HG03521 (cell line): ENCODE results near the gene GRAMD4.

Experiments
- ATAC-seq: cut with Tn5 transposase; IDR thresholded peaks from one replicate; pipeline ENCODE4 v1.9.1; 2021; ENCODE audit warnings: mild to moderate bottlenecking, moderate library complexity; ENCODE audit not compliant: unreplicated experiment

GRAMD4 gene

DNA sequence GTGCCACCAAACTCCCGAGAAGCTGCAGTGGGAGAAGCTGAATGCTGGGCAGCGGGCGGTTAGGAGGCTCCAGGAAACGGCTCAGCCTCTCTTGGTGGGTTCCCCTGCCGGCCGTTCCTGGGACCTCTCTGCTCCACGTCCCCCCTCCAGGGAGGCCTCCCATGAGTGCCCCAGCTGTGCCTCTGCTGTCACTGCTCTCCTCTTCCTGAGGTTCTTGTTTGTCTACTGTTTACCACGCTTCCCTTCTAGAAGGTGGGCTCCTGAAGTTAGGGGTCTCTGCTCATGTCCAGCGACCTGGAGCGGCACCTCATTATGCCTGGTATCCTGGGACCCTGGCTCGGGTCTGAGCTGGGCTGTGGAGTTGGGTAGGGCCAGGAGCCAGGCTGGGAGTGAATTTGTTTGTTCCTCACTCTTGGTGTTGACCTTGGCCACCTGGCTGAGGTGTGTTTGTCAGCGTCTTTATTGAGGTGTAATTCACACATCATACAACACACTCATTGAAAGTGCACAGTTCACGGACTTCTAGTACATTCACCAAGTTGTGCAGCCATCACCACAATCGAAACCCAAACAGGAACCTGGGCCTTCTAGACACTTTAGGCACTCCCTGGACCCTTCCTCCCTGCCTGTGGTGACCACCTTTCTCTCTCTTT, 37.8 kb upstream of the GRAMD4 start:
- ATAC-seq = no peak

GRCh38 chr22:46583571-46583970, 36.6 kb upstream of the GRAMD4 start:
- ATAC-seq = no peak

DNA sequence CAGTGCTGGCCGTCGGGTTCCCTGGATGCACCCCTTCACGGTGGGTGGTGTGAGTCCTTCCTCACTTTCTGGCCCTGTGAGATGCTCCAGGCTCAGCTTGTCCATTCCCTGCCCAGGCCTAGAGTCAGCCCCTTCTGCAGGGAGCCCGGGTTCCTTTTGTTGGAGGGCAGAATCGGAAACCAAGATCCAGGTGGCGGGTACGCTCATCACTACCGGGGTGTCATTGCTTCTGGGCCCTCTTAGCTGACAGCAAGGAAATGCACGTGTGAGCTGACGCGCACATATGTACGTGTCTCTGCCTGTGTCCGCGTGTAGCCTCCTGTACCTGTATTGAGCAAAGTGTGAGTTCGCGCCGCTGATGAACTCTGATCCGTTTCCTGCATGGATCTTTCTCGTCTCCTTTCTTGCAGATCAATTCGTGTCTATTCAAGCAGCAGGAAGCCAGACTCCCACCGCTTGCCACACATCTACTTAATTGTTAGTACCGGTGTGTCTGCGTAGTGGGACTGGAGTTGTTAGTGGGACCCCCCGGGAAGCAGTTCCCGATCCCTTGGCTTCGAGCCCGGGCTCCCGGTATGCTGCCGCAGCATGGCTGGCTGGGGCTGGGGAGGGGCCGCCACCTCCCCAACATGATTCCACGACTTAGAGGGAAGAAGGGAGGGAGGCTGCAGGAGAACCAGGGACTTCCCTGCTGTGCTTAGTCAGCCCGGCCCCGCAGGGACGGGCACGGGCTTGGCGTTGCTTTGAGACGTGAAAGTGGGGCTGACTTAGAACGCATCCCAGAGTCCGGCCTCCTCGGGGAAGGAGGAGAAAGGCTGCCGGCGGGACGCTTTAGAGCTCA, 35.9 kb upstream of the GRAMD4 start:
- no peak for ATAC-seq

GRCh38 chr22:46585340-46586122, 34.7 kb upstream of the GRAMD4 start:
- no peak for ATAC-seq

DNA sequence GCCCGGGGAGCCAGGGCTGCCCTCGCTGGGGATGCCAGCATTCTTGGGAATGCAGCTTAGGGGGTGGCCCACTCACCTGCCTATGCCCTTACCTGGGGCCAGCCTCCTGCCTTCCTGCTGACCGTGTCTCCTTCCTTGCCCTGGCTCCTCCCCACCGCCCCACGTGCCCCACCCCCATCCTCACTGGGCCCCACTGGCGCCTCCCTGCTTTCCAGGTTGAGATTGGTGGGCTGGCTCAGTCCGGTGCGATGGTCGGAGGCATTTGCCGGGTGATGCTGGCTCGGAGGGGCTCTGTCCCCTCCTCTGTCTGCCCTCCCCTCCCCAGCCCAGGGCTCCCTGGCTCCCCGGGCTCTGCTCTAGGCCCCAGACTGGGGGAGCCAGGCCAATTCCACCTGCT, 34.1 kb upstream of the GRAMD4 start:
- ATAC-seq = no peak

DNA sequence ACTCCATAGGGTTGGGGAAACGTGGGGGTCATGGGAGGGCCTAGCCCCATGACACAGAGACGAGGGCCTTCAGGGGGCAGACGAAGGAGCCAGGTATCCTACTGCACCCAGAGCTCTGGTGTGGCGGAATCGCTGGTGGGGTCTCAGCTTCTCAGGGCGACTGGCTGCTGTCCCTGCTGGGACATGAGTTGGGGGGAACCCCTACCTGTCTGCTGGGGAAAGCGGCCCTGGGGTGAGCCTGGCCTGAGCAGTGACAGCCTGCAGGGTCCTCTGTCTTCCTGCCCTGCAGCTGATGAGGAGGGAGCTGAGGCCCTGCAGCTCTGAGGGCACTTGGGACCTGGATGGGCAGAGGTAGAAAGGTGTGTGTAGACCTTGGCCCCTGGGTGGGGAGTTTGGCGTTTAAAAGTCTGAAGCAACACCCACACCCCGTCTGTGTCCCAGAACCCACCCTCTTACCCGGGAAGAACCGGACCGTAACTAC, 33.6 kb upstream of the GRAMD4 start:
- ATAC-seq = no peak

GRCh38 chr22:46587061-46587460, 33.1 kb upstream of the GRAMD4 start:
- ATAC-seq = no peak

- peak; percentile 42 for ATAC-seq
Observed at GRCh38 chr22:46587492-46588278, 32.5 kb upstream of the GRAMD4 start.

DNA sequence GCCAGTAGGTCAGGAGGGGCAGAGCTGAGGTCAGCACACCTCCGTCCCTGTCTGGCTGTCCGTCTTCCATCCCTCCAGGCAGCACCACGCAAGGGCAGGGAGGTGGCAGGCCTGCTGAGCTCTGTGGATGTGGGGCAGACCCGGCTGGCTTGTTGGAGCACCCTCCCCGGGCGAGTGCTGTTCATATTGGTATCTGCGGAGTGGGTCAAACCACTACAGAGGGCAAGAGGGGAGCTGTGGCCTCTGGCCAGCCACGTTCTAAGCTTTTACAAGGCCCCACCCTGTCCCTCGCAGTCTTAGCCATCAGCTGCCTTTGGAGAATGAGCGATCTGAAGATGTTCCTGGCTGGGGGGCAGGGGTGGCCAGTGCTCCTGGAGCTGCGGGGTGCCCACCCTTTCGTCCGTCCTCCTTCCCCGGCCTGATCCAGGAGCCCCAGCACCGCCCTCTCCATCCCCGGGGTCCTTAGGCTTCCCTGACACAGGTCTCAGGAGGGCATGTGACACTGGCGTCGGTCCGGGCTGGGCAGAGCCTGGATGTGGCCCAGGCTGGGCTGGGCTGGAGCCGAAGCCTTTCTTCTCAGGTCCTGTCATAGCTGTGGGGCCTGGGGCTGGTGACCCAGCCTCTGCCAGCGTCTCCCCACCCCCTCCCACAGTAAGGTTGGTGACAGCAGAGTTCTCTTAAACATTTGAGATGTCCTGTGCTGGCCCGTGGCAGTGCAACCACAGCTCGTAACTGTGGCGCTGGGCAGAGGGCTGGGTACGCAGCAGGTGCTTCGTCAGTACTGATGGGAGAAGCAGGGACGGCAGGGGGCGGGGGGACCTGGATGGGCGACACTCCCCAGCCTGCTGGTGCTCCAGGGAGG, 31.7 kb upstream of the GRAMD4 start:
- no peak for ATAC-seq

- no peak for ATAC-seq
Observed at GRCh38 chr22:46589141-46589748, 30.9 kb upstream of the GRAMD4 start.

- ATAC-seq = no peak
Observed at GRCh38 chr22:46589871-46590271, 30.3 kb upstream of the GRAMD4 start.

DNA sequence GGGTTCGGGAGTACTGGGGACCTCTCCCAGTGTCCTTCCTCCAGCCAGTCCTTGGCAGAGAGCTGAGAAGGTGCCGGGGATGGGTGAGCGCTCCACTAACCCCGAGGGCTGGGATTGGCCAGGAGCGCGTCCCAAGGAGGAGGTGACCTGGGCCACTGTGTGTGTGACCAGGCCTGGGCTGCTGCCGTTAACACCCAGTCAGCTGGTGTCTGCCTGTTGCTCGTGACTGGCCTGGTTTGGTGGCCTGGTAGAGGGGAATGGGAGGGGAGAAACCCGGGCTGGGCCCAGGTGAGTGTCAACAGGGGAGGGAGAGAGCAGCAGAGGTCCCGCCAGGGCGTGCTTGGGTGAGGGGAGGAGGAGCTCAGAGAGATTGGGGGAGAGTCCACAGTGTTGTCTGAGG, 29.9 kb upstream of the GRAMD4 start:
- no peak for ATAC-seq

DNA sequence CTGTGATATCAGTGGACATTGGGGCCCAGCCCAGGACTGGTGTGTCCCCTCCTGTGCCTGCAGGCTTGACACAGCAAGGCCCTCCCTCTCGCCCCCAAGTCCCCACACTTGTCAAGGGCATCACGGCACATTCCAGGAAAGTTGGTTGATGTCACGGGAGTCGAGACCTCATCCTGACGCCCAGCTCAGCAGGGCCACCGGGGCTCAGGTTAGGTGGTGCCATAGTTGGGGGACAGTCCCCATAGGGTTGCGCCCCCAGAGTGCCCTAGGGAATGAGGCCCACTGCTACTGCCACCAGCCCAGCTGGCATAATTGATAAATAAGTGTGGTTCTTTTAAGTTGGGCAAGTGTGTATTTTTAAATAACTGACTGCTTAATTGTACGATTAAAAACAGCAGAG, 28.3 kb upstream of the GRAMD4 start:
- ATAC-seq = no peak

DNA sequence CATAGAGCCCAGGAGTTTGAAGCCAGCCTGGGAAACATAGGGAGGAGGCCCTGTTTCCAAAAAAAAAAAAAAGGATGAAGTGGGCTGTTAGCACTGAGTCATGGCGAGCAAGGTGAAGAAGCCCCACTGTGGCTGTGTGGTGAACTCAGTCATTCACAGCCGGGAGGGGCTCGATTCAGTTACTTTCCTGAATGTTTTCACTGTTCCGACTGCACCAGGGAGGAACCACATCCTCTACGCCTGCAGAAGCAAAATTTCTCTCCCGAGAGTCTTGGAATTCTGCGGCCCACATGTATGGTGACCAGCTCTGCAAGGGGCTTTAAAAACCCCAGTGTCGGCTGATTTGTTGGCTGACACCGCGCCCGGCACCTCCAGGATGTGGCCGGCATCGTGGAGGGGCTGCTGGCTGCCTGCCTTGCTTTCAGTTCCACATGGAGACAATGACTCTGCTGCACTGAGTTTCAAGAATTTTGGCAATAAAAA, 27.8 kb upstream of the GRAMD4 start:
- ATAC-seq = peak; percentile 52

DNA sequence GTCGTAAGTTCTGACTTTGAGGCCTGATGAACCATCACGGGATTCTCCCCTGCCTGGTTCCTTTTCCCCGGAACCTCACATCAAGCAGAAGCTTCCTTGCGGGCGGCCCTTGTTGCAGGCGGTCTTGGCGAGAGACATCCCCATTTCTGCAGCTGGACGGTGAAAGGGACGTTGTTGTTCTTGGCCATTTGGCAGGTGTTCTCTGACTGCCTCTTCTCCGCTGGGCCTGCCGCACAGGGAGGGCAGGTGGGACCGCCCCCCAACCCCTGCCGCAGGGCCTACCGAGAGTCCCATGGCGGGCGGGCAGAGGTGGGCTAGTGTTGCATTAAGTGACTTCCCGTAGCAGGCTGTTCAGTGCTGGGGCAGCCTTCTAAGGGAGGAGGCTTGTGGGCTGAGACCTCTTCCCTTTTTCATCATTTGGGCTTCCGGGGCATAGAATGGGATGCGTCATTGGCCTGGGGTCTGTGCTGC, 26.9 kb upstream of the GRAMD4 start:
- no peak for ATAC-seq

GRCh38 chr22:46593996-46594946, 25.9 kb upstream of the GRAMD4 start:
- ATAC-seq = no peak

- no peak for ATAC-seq
Observed at GRCh38 chr22:46594947-46595298, 25.3 kb upstream of the GRAMD4 start.

DNA sequence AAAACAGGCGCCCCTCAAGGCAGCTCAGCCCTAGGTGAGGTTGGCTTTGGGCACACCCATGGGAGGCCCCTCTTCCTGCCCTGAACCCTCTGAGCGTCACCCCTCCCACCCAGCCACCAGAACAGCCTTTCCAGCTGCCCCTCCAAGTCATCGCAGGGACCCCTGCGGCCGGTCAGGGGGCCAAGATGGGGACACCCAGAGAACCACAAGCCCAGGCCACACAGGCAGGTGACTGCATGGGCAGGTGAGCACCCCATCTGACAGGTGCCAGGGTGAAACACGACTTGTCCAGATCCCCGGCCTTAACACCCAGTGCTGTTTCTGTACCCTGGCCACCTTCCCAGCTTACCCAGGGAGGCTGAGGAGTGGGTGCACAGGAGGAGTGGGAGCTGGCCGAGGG, 24.6 kb upstream of the GRAMD4 start:
- ATAC-seq = no peak
